H9 (cell line): ENCODE measurements around the gene CNBD2. TPM values are rescaled to one million over a fixed set of nuclear protein-coding genes. Genes with fewer than 3 reads are reported as not detected.
"Not testable (repeated sequence)": the region's sequence is repeated elsewhere in the genome, so short reads cannot be mapped to it uniquely, and the experiment has no call there.

Source experiments
- DNase-seq: peaks from one replicate; pipeline ENCODE4 v3.0.0-alpha.2; 2017
- H2AFZ ChIP-seq: one replicate; pipeline ENCODE4 v1.6.1; 2013; ENCODE audit warnings: mild to moderate bottlenecking, low read length, control low read depth, moderate library complexity
- H2AK5ac ChIP-seq: 2 replicates; pipeline ENCODE4 v1.6.1; 2013; ENCODE audit warnings: low read length, control low read depth, mixed read lengths; ENCODE audit not compliant: insufficient read length
- H2BK120ac ChIP-seq: one replicate; pipeline ENCODE4 v1.6.1; 2013; ENCODE audit warnings: low read depth, mild to moderate bottlenecking, low read length, control low read depth, inconsistent platforms; ENCODE audit not compliant: poor library complexity, severe bottlenecking
- H2BK12ac ChIP-seq: 2 replicates; pipeline ENCODE4 v1.6.1; 2013; ENCODE audit warnings: low read length, control low read depth, mixed read lengths, low read depth; ENCODE audit not compliant: insufficient read length
- H2BK15ac ChIP-seq: 2 replicates; pipeline ENCODE4 v1.6.1; 2013; ENCODE audit warnings: low read depth, low read length, control low read depth
- H2BK20ac ChIP-seq: one replicate; pipeline ENCODE4 v1.6.1; 2013; ENCODE audit warnings: low read depth, mild to moderate bottlenecking, low read length, control low read depth, inconsistent platforms; ENCODE audit not compliant: poor library complexity, severe bottlenecking
- H2BK5ac ChIP-seq: 2 replicates; pipeline ENCODE4 v1.6.1; 2013; ENCODE audit warnings: low read length, control low read depth, mixed read lengths; ENCODE audit not compliant: insufficient read length
- H3K14ac ChIP-seq: 2 replicates; pipeline ENCODE4 v1.6.1; 2013; ENCODE audit warnings: low read length, control low read depth; ENCODE audit not compliant: insufficient read depth
- H3K18ac ChIP-seq: 2 replicates; pipeline ENCODE4 v1.6.1; 2013; ENCODE audit warnings: low read depth, mild to moderate bottlenecking, mixed read lengths, low read length, control low read depth; ENCODE audit not compliant: insufficient read length
- H3K23ac ChIP-seq: 2 replicates; pipeline ENCODE4 v1.6.1; 2013; ENCODE audit warnings: low read length, control low read depth, mixed read lengths, low read depth; ENCODE audit not compliant: insufficient read length
- H3K23me2 ChIP-seq: 2 replicates; pipeline ENCODE4 v1.6.1; 2013; ENCODE audit warnings: low read depth, mild to moderate bottlenecking, mixed read lengths, low read length, control low read depth; ENCODE audit not compliant: insufficient read length, poor library complexity, severe bottlenecking
- H3K27ac ChIP-seq: 2 replicates; pipeline ENCODE4 v1.5.1; 2013; ENCODE audit warnings: low read length, control low read depth, mixed read lengths, low read depth; ENCODE audit not compliant: insufficient read length
- H3K27me3 ChIP-seq: 2 replicates; pipeline ENCODE4 v1.6.1; 2013; ENCODE audit warnings: low read length, control low read depth, inconsistent platforms; ENCODE audit not compliant: insufficient read depth
- H3K4ac ChIP-seq: 2 replicates; pipeline ENCODE4 v1.6.1; 2013; ENCODE audit warnings: low read depth, mild to moderate bottlenecking, control low read depth, inconsistent platforms, low read length, moderate library complexity
- H3K4me1 ChIP-seq: 2 replicates; pipeline ENCODE4 v1.6.1; 2013; ENCODE audit warnings: low read length, control low read depth, inconsistent platforms; ENCODE audit not compliant: insufficient read depth
- H3K4me2 ChIP-seq: 2 replicates; pipeline ENCODE4 v1.6.1; 2013; ENCODE audit warnings: low read length, control low read depth, mixed read lengths; ENCODE audit not compliant: insufficient read length, insufficient read depth
- H3K56ac ChIP-seq: 2 replicates; pipeline ENCODE4 v1.6.1; 2013; ENCODE audit warnings: low read depth, mild to moderate bottlenecking, mixed read lengths, low read length, control low read depth; ENCODE audit not compliant: insufficient read length
- H3K79me1 ChIP-seq: 2 replicates; pipeline ENCODE4 v1.6.1; 2013; ENCODE audit warnings: low read depth, mild to moderate bottlenecking, moderate library complexity, low read length, control low read depth, inconsistent platforms; ENCODE audit not compliant: insufficient read depth, poor library complexity, severe bottlenecking
- H3K79me2 ChIP-seq: 2 replicates; pipeline ENCODE4 v1.6.1; 2013; ENCODE audit warnings: low read length, control low read depth, inconsistent platforms; ENCODE audit not compliant: insufficient read depth
- H3K9ac ChIP-seq: 2 replicates; pipeline ENCODE4 v1.6.1; 2013; ENCODE audit warnings: low read length, control low read depth, mixed read lengths; ENCODE audit not compliant: insufficient read length; ENCODE audit errors: extremely low read depth
- H3K9me3 ChIP-seq: one replicate; pipeline ENCODE4 v1.6.1; 2013; ENCODE audit warnings: low read depth, low read length, inconsistent platforms; ENCODE audit not compliant: control insufficient read depth
- H3T11ph ChIP-seq: one replicate; pipeline ENCODE4 v1.6.1; 2013; ENCODE audit warnings: mild to moderate bottlenecking, low read length, control low read depth, inconsistent platforms
- H4K20me1 ChIP-seq: one replicate; pipeline ENCODE4 v1.6.1; 2013; ENCODE audit not compliant: control insufficient read depth, insufficient read length, insufficient read depth
- H4K5ac ChIP-seq: 2 replicates; pipeline ENCODE4 v1.6.1; 2013; ENCODE audit warnings: low read depth, mild to moderate bottlenecking, mixed read lengths, low read length, control low read depth; ENCODE audit not compliant: insufficient read length
- H4K8ac ChIP-seq: replicated peaks from 2 replicates; pipeline ENCODE4 v1.6.1; 2013; ENCODE audit warnings: low read length, control low read depth, mixed read lengths, low read depth; ENCODE audit not compliant: insufficient read length
- H4K91ac ChIP-seq: 2 replicates; pipeline ENCODE4 v1.6.1; 2013; ENCODE audit warnings: low read depth, mild to moderate bottlenecking, moderate library complexity, mixed read lengths, low read length, control low read depth; ENCODE audit not compliant: insufficient read length
- H3K27ac Mint-ChIP-seq, 3 experiments: 2 replicates in 2 of 3; 3 replicates in 1 of 3; pipeline ENCODE4 v1.8.0; 2020 to 2021; ENCODE audit warnings: mixed read lengths in 3 of 3, mild to moderate bottlenecking in 1 of 3, moderate library complexity in 1 of 3
- H3K27me3 Mint-ChIP-seq: 2 replicates; pipeline ENCODE4 v1.8.0; 2021; ENCODE audit warnings: low read depth, mild to moderate bottlenecking, moderate library complexity, mixed read lengths
- H3K36me3 Mint-ChIP-seq, 3 experiments: 2 replicates in 2 of 3; 3 replicates in 1 of 3; pipeline ENCODE4 v1.8.0; 2020 to 2021; ENCODE audit warnings: low read depth in 3 of 3, mixed read lengths in 3 of 3; ENCODE audit not compliant: insufficient read depth in 1 of 3
- H3K4me1 Mint-ChIP-seq, 2 experiments: 2 replicates each; pipeline ENCODE4 v1.8.0; 2020; ENCODE audit warnings: mixed read lengths in 2 of 2
- H3K4me3 Mint-ChIP-seq, 2 experiments: 2 replicates in 1 of 2; 3 replicates in 1 of 2; pipeline ENCODE4 v1.8.0; 2020 to 2021; ENCODE audit warnings: mild to moderate bottlenecking in 2 of 2, mixed read lengths in 2 of 2, moderate library complexity in 1 of 2
- H3K9me3 Mint-ChIP-seq, 2 experiments: 2 replicates in 1 of 2; 3 replicates in 1 of 2; pipeline ENCODE4 v1.8.0; 2020; ENCODE audit warnings: mild to moderate bottlenecking in 2 of 2, mixed read lengths in 2 of 2, moderate library complexity in 1 of 2
- WGBS: extraction: QIAGEN DNeasy Blood & Tissue Kit; methylation state at CpG from one replicate; pipeline ENCODE4 v1.1.7; 2013; ENCODE audit warnings: missing lambda C conversion rate, low lambda C conversion rate, mixed read lengths; ENCODE audit not compliant: insufficient read length; ENCODE audit errors: extremely low coverage; 5-methylcytosine and 5-hydroxymethylcytosine counted together
- total RNA-seq: library from RNA; stranded (reverse); gene quantifications from 2 replicates; pipeline ENCODE4 v1.2.1, GENCODE V29; 2021
- TF ChIP-seq, protein P1 (sequence below): fragments of 200-600 bp; sonication (generic); conservative IDR thresholded peaks from 3 replicates; pipeline ENCODE4 v1.8.0; 2021; ENCODE audit warnings: antibody characterized with exemption, mild to moderate bottlenecking

Gene CNBD2
- total RNA-seq, 1 experiment from 2014 or later = 3.1 TPM

DNA sequence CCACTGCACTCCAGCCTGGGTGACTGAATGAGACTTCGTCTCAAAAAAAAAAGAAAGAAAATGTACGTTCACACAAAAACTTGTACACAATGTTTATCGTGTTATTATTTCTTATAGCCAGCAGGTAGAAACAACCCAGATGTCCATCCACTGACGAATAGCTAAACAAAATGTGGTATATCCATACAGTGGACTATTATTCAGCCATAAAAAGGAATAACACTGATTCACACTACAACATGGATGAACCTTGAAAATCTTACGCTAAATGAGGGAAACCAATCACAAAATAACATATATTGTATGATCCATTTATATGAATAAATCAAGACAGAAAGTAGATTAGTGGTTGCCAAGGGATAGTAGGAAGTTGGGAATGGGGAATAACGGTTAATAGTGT lies 111.1 kb downstream of the CNBD2 start:
- Histone ChIP-seq H3K18ac (no peak overlapping the region), H2BK15ac (no peak overlapping the region), H3K14ac (no peak overlapping the region), H3K4ac (no peak overlapping the region), H3K23me2 (no peaks in the 10 kb centered on the region), H3K4me2 (no peak overlapping the region), H3K9ac (no peak overlapping the region), H4K5ac (no peak overlapping the region), H3K56ac (no peak overlapping the region), H3T11ph (no peak overlapping the region), H4K8ac (no peak overlapping the region), H2BK120ac (no peak overlapping the region), H3K4me1 (no peaks in the 10 kb centered on the region), H3K9me3 (no peaks in the 10 kb centered on the region), H2BK12ac (no peak overlapping the region), H2BK5ac (no peak overlapping the region), H3K27me3 (no peaks in the 10 kb centered on the region), H3K23ac (no peak overlapping the region), H4K20me1 (no peaks in the 10 kb centered on the region), H4K91ac (no peak overlapping the region), H2BK20ac (no peak overlapping the region), H2AFZ (no peak overlapping the region), H3K27ac (no peak overlapping the region), H2AK5ac (no peak overlapping the region), H3K79me1 (no peaks in the 10 kb centered on the region), H3K79me2 (no peaks in the 10 kb centered on the region)
- DNase-seq = no peak
- TF ChIP-seq, protein P1, sequence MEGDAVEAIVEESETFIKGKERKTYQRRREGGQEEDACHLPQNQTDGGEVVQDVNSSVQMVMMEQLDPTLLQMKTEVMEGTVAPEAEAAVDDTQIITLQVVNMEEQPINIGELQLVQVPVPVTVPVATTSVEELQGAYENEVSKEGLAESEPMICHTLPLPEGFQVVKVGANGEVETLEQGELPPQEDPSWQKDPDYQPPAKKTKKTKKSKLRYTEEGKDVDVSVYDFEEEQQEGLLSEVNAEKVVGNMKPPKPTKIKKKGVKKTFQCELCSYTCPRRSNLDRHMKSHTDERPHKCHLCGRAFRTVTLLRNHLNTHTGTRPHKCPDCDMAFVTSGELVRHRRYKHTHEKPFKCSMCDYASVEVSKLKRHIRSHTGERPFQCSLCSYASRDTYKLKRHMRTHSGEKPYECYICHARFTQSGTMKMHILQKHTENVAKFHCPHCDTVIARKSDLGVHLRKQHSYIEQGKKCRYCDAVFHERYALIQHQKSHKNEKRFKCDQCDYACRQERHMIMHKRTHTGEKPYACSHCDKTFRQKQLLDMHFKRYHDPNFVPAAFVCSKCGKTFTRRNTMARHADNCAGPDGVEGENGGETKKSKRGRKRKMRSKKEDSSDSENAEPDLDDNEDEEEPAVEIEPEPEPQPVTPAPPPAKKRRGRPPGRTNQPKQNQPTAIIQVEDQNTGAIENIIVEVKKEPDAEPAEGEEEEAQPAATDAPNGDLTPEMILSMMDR = no peak
- H3K4me1 Mint-ChIP-seq = peaks cover 7 to 10% of the 10 kb centered on the region in 2 experiments
- no CpG with 5 or more reads among the region's 6 CpGs for WGBS
- H3K27ac Mint-ChIP-seq = no peak overlapping the region
- peaks cover 0 to 6% (median 1%) of the 10 kb centered on the region in 3 experiments; a peak in 5 of 7 replicates for H3K36me3 Mint-ChIP-seq
- H3K27me3 Mint-ChIP-seq = peaks cover 30% of the 10 kb centered on the region
- no peak overlapping the region for H3K4me3 Mint-ChIP-seq
- H3K9me3 Mint-ChIP-seq = peaks cover 2 to 7% of the 10 kb centered on the region in 2 experiments

DNA sequence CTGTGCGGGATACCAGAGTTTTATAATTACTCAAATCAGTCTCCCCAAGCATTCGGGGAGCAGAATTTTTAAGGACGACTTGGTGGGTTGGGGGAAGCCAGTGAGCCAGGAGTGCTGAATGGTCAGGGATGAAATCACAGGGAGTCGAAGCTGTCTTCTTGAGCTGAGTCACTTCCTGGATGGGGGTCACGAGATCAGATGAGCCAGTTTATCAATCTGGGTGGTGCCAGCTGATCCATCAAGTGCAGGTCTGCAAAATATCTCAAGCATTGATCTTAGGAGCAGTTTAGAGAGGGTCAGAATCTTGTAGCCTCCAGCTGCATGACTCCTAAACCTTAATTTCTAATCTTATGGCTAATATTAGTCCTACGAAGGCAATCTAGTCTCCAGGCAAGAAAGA lies 111.6 kb downstream of the CNBD2 start:
- not testable (repeated sequence) for H3K4me1 ChIP-seq, H2AK5ac ChIP-seq, H3K4me2 ChIP-seq, H3K4ac ChIP-seq, H3K9ac ChIP-seq, H3K27me3 ChIP-seq, H3K4me1 Mint-ChIP-seq, DNase-seq, H3K23ac ChIP-seq, H2BK20ac ChIP-seq, H2BK5ac ChIP-seq, H3K4me3 Mint-ChIP-seq, H3K18ac ChIP-seq, H4K91ac ChIP-seq, H3K27ac ChIP-seq, H4K20me1 ChIP-seq, H4K8ac ChIP-seq, H3K9me3 Mint-ChIP-seq, H3K9me3 ChIP-seq, H3K79me1 ChIP-seq, H2BK12ac ChIP-seq, H3K27ac Mint-ChIP-seq, H4K5ac ChIP-seq, H2BK120ac ChIP-seq, H3K56ac ChIP-seq, H3T11ph ChIP-seq, H3K36me3 Mint-ChIP-seq, H2AFZ ChIP-seq, H3K23me2 ChIP-seq, H3K79me2 ChIP-seq, H2BK15ac ChIP-seq, H3K14ac ChIP-seq
- WGBS = no CpG with 5 or more reads among the region's 6 CpGs
- peaks cover 27% of the 10 kb centered on the region for H3K27me3 Mint-ChIP-seq
